IPS-18c (cell line): ENCODE results near the gene TIMM17A.
"Not testable (repeated sequence)": the region's sequence is repeated elsewhere in the genome, so short reads cannot be mapped to it uniquely, and the experiment has no call there.

Source experiments
- H3K4me3 ChIP-seq: 2 replicates; pipeline ENCODE4 v1.7.0; 2013; ENCODE audit warnings: low read depth, mild to moderate bottlenecking, low read length, moderate library complexity; ENCODE audit not compliant: insufficient read depth
- H3K9me3 ChIP-seq: one replicate; pipeline ENCODE4 v1.6.1; 2013; ENCODE audit warnings: mild to moderate bottlenecking, low read length, moderate library complexity; ENCODE audit not compliant: control insufficient read depth, insufficient read depth

Gene TIMM17A

DNA sequence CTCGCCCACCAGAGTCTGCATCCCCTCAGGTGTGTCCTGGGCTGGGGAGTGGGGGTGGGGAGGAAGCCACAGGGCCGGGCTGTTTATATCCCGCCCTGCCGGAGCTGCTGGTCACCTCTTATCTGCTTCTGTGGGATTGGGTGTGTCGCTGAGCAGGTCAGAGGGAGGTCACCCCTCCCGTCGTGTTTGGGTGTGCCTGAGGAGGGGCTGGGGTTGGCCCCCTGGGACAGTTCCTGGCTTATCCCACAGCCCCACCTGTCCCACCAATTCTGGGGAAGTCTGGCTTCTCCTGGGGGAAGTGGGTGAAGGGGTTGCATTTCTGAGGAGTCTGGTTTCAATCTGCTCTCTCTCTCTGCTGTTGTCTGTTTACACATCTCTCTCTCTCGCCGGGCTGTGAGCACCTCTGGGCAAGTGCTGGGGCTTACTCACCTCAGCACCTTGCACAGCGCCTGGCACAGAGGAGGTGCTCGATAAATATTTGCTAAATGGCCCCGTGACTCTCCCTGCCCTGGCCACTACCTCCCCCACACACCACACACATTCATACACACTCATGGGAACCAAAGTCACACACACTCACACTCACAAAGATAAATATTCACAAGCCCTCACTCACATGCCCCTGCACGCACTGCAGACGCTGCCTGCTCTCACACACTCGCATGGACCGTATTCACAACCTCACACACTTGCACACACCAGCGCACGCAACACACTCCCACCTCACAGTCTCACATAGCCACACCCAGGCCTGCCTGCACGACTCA lies 63.3 kb downstream of the TIMM17A start:
- no peak overlapping the region for H3K4me3 ChIP-seq

DNA sequence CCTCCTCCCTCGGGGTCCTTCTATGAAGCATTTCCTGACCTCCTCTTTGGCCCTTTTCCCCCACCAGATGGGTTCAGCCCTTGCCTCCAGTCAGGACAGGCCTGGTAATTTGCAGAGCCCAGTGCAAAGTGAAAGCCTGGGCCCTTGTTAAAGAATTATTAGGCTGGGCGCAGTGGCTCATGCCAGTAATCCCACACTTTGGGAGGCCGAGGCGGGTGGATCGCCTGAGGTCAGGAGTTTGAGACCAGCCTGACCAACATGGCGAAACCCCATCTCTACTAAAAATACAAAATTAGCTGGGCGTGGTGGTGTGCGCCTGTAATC lies 63.9 kb downstream of the TIMM17A start:
- not testable (repeated sequence) for H3K4me3 ChIP-seq, H3K9me3 ChIP-seq

More for the DNA sequence above, 63.3 kb downstream of the TIMM17A start:
- H3K9me3 ChIP-seq, result peaks cover 2% of the 10 kb centered on the region
